Activated CD8-positive, alpha-beta memory T cell treated with anti-CD3 and anti-CD28 coated beads for 24 hours (primary cell): ENCODE measurements around the gene SERPINA6.
"Not testable (repeated sequence)": the region's sequence is repeated elsewhere in the genome, so short reads cannot be mapped to it uniquely, and the experiment has no call there.

Source experiments
- DNase-seq: peaks from one replicate; pipeline ENCODE4 v3.0.0-alpha.2; 2020

Gene SERPINA6

DNA sequence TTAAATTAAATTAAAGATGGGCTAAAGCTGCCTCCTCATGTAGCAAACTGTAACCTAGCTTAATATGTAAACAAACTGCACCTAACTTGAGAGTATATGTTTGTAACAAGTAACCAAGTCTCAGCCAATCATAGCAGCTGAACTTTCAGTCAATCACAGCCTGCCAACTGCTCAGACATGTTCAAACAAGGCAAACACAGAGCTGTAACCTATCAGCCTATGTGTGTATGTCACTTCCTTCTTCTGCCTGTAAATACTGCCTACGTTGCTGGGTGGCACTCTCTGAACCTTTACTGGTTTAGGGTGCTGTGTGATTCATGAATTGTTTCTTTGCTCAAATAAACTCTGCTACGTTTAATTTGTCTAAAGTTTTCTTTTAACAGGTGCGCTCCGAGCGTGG, 2.9 kb downstream of the SERPINA6 start:
- no peak for DNase-seq

DNA sequence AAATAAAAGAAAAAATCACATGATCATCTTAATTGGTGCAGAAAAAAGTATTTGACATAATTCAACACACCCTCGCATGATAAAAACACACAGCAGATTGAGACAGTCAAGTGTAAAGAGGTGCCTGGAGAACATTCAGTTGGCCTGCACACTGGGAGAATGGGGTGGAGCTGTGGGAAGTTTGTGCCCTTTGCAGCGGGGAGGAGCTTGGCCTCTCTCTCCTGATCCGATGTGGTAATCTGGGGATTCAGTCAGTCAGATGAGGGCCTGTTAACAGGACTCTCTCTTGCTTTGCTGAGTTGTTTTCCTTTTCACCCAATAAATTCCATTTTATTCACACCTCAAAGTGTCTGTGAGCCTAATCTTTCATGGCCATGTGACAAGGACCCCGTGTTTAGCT, 5.9 kb downstream of the SERPINA6 start:
- no peak for DNase-seq

DNA sequence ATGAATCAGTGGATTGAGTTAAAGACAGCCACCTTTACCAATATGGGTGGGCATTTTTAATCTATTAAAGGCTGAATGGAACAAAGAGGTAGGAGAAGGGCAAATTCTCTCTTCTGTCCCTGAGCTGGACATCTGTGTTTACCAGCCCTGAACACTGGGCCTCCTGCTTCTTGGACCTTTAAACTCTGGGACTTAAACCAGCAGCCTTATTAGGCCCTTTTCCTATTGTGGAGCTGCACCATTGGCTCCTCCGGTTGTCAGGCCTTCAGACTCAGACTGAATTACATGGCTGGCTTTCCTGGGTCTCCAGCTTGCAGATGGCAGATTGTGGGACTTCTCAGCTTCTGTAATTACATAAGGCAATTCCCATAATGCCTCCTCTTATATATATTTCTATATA, 6.4 kb downstream of the SERPINA6 start:
- no peak for DNase-seq

DNA sequence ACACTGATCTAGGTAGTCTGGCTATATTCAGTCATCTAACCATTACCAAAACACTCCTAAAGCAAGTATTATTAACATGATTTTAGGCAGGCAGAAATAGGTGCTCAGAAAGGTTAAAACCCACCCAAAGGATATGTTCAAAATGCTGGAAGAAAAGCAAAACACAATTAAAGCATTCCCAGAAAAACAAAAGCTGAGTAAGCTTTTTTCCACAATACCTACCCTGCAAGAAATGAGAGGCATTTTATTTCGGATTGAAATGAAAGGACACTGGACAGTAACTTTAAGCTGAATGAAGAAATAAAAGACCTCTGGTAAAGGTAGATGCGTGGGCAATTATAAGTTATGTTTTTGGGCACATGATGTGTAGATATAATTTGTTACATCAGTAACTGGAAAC, 8.2 kb downstream of the SERPINA6 start:
- DNase-seq = no peak

DNA sequence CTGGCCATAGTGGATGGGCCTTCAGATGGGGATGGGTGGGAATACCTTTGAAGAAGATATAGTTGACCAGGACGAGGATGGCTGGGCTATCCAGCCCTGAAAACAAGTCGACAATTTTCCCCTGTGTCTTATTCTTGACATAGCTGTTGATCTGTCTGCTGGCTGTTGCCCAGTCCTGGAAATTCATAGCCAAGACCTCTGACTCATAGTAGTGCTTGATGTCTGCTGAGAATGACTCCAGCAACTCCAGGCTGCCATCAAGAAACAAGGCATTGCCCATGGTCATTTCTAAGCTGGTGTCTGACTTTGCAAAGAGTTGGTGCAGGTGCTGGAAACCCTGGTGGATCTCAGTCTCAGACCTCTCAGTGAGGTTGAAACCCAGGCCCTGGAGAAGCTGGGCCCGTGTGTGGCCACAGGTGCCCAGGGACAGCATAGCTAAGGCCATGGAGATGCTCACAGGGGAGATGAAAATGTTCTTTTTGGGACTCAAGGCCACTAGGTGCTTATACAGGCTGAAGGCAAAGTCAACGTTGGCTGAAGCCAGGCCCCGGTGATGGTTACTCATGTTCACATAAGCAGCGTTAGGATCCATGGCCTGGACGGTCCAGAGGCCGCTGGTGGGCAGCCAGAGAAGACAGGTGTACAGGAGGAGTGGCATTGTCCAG, 9.0 kb downstream of the SERPINA6 start:
- DNase-seq = no peak

DNA sequence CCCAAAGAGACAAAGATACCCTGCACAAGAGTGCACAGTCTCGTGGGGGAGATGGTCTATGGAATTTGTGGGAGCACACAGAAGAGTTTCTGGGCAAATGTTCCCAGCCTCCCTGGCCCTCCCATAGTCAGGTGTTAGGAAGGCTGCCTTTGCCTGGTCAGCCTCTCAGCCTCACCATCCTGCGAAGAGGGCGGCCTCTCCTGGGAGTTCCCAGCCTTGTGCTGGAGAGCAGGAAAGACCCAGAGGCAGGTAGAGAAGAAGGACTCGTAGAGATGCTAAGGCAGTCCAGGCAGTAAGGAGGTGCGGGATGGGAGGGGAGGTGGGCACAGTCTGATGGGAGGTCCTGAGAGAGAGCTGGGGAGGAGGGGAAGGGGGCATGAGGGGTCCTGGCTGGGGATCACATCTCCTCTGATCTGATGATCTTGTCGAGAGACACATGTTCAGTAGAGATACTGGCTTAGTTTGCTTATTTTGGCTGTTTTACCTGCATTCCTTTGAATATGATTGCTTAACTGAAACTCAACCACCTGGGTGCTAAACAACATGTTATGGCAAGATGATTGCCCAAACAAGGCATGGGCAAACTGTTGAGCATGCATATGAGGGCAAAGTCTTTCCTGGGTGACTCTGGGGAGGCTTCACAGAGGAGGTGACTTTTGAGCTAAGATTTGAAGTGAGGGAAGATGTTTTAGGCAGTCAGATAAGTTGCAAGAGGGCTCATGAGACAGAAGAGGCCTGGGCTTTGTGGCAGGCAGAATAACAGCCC, 10.5 kb downstream of the SERPINA6 start:
- no peak for DNase-seq

DNA sequence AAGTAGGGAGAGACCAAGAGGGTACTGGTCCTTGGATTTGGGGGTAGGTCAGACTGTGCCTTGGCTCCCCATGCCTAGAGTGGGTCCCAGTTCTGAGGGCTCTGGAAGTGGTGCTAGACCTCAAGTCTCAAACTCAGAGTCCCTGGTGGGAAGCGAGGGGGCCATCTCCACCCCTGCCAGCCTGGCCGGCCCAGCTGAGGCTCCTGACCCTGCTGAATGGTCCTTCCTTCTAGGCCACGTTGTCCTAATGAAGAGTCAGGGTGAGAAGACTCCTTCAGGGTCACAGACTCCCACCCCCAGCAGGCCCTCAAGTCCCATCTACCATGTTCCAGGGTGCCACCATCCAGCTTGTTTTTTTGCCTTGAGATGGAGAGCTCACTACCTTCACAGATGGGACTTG, 12.9 kb downstream of the SERPINA6 start:
- no peak for DNase-seq

DNA sequence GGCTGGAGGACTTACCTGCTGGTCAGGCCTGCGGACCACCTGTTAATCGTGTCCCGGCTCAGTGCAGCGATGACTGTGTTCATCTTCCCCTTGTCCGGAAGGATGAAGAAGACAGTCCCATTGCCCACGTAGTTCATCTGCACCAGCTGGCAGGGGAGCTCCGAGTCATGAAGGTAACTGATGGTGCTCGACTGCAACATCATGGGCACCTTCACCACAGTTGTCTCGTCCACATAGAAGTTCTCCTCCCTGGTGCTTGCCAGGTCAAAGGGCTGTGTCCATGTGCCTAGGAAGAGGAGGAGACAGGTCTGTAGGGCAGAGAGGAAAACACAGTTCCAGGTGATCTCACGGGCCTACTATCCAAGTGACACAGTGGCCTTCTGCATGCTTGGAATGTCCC, 13.4 kb downstream of the SERPINA6 start:
- no peak for DNase-seq

DNA sequence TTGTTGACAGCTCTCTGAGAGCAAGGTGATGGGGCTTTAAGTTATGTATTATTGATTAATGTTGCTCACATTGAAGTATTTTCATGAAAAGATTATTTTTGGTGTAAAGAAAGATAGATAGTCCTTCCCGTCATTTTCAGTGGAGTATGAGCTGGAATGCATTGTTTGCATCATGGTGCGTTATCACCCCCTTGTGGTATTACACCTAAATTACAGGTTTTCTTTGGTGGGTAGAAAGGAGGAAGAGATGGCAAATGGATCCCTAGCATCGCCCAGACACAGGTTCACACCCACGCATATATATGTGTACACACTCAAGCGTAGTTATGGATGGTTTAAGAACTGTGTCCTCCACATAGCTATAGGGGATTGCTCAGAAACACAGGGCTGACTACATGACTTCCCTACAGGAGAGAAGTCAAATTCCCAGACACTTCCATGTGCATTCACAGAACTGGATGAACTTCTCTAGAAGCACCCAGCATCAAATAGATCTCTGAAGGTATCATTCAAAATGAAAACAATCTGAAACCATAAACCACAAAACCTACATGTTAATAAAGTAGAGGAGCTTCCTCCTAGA, 15.6 kb downstream of the SERPINA6 start:
- no peak for DNase-seq

DNA sequence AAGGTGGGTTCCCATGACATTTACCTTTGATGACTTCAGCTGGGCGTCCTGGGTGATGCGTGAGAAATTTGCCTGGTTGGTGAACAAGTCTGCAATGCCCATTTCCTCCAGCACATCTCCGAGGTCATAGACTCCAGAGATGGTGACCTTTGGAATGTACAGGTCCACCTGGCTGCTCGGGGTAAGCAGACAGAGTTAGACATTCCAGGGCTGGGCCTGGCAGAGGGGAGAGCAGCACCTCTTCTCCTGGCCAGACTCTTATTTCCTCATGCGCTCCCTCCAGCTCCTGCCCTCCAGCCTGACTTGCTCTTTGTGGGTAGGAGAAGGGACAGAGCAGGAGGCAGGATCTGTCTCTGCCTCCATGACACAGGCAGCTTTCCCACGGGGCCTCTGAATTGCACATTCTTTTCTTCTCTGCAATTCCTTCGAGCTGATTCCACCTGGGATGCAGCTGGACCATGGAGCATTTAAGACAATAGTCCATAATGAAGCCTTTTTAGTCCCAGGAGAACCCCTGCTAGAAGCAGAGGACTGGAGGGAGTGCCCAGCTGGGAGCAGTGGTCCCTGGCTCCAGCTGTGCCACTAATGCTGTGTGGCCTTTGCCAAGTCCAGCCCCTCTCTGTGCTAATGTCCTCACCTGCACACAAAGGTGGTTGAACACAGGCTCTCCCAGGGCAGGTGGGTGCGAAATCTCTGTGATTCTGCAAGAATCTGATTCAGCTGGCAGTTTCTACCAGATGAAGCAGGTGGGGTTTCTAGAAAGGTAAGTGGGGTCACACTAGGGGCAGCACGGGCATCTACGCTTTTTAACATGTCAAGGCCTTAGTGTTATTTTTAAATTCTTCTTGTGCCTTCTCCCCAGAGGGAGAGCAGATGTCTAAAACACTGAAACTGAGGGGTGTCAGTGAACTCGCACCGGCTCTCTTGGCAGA, 16.8 kb downstream of the SERPINA6 start:
- no peak for DNase-seq

DNA sequence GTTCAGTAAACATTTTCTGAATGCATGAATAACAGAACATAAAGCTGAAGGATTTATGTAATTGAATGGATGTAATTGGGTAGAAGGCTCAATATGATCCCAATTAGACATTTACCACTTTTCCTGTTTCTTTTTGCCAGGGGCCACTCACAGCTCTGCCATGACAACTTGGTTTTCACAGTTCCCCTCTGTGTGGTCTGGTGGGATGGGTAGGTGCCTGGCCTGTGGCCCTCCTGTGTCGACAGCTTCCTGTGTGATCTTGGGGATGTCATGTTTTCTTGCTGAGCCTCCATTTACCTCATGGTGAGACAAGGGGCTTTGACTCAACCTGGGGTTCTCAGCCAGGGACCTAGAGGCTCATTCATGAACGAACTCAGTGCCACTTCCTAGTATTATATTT, 17.5 kb downstream of the SERPINA6 start:
- no peak for DNase-seq

DNA sequence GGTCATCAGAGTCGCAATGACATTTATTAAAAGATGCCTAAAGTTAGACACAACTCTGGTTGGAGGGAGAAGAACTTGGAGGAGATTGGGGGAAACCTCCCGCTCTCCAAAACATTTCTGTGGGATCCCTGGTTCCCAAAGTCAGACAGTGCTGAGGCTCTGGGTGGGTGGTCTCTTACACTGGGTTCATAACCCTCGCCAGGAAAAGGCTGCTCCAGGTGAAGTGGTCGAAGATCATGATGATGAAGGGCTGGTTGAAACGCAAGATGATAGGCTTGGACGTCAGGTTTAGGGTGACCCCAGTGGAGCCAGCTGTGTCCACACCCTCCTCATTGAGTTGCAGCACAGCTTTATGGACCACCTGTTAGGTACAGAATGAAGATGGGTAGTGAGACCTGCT, 18.9 kb downstream of the SERPINA6 start:
- no peak for DNase-seq

DNA sequence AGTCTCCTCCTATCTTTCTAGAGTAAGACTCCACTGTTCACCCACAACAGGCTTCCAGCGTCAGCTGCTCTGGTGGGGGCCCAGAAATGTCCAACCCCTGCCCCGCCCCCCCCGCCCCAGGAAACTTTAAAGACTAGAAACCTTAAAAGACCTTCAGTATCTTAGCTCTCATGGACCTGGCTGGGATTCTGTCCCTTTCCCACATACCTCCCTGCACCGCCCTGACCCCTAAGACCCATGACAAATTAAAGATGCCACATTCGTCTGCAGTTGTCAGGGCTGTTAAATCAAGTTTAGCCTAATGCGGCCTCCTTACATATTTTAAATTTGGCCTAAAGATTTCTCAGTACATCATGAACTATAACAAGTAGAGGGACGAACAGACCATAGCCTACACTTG, 20.0 kb downstream of the SERPINA6 start:
- no peak for DNase-seq

DNA sequence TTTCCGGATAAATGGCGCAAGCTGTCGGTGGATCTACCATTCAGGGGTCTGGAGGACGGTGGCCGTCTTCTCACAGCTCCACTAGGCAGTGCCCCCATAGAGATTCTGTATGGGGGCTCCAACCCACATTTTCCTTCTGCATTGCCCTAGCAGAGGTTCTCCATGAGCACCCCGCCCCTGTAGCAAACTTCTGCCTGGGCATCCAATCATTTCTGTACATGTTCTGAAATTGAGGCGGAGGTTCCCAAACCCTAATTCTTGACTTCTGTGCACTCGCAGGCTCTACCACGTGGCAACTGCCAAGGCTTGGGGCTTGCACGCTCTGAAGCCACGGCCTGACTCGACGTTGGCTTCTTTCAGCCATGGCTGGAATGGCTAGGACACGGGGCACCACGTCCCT, 25.0 kb downstream of the SERPINA6 start:
- no peak for DNase-seq

DNA sequence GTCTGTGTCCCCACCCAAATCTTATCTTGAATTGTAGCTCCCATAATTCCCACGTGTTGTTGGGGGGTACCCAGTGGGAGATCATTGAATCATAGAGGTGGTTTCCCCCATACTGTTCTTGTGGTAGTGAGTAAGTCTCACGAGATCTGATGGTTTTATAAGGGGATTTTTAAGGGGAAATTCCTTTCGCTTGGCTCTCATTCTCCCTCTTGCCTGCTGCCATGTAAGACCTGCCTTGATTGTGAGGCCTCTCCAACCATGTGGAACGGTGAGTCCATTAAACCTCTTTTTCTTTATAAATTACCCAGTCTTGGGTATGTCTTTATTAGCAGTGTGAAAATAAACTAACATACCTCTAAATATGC, 27.0 kb downstream of the SERPINA6 start:
- not testable (repeated sequence) for DNase-seq

DNA sequence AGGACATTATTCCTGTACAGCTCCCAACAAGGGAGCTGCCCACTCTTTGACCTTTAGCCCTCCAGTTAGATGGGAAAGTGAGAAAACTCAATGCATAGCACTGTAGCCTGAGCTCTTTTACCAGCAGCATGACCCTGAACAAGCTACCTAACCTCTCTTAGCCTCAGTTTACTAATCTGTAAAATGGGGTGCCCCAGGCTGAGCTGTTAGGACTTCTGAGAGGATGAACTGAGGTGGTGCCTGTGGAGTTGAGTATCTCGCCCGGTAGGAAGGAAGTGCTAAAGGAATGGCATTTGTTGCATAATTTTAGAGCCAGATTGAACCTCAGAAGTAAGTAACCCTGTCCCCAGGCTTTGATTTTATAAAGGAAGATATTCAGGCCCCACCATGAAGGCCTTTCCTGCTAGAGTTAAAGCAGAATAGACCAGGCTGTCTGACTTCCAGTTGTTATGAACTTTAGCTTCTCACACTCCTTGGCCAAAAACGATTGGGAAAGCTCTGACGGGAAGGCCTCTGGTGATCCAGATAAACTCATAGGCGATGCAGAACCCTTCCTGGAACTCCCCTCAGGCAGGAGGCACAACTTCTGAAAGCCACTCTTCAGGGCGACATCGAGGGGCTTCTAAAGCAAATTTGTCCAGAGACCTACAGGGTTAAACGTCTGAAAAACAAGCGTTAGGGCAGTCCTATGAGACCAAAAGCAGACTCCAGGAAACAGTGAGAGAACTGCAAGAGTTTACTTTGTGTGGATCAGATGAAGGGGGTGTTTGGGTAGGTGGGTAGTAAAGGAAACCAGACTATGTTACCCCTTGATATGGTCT, 27.6 kb downstream of the SERPINA6 start:
- DNase-seq = no peak

DNA sequence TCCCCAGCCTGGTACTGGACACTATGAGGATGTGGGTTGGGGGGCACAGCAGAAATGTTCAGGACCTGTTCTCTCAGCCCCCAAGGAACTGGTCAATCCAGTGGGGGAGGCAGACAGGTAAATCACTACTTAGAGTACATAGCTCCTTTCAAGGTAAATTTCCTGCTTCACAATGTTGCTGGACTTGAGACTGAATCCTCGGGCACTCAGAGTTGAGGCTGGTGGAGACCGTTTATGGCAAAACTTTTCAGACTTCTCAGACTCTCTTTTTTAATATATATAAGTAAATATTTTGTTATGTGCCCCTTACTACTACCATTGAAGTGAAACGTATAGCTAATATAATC, 29.6 kb downstream of the SERPINA6 start:
- no peak for DNase-seq

DNA sequence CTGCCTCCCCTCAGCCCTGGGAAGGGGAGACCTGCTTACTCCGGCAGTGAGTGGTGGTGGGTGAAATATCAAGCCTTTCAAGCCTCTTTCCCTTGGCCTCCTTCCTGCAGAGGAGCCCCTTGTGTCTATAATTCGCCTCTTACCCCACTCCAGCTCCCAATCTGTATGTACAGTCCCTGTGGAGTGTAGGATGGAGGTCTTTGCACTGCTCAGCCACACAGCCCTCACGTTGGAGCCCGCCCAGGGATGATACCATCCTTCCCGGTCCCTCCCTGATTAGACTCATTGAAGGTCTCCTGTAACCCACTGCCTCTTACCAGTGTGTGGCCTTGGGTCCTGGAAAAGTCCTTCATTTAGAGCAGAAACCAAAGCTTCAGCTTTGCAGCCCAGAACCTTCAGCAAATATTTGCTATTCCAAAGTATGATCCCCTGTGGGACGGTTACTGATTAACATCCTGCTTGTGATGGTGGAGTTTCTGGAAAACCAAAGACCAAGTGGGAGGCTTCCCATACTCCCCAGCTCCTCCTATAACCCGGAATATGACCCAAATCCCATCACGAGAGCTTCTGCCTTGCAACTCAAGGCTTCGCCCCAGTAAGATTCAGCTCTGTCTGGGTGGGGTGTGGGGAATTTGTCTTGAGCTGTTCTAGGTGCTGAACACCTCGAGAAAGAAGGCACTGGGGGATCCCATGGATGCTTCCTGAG, 30.1 kb downstream of the SERPINA6 start, which contains the start of gene SERPINA10:
SERPINA10 (minus strand) TSS at position 397 of the 706 bp plus-strand sequence. CDS start 2,675 bp downstream, outside the sequence.
- DNase-seq = no peak

DNA sequence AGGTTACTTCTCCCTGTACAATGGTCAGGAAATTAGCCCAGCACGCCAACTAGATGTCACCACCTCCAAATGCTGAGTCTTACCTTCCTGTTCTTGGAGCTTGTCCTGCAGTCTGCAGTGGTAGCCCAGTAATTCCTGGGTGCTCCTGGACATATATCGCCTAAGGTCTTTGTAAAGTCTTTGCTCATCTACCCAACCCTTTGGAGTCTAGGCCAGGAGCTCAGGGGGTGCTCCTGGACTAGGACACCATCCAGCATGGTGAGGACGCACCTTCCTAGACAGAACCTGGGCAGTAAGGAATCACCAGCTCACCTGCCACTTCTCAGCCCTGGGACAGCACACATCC, 30.6 kb downstream of the SERPINA6 start:
- no peak for DNase-seq

DNA sequence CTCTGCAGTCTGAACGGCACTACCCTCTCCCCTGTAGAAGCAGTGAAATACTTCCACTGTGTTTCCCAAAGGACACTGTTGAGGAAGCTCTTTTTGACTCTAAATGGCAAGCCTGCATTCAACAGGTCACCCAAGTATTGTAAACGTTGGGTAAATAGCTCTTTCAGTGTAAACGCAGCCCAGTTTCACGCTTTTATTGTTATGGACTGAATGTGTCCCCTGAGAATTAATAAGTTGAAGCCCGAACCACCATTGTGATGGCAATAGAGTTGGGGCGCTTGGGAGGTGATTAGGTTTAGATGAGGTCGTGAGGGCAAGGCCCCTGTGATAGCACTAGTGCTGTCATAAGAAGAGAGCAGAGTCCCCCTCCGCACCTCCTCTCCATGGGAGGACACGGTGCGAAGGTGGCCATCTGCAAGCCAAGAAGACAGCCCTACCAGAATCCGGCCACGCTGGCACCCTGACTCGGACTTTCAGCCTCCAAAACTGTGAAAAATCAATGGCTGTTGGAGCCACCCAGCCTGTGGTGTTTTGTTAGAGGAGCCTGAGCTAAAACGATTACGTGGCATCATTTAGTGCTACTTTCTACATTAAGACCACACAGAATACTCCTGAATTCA, 31.1 kb downstream of the SERPINA6 start:
- no peak for DNase-seq

DNA sequence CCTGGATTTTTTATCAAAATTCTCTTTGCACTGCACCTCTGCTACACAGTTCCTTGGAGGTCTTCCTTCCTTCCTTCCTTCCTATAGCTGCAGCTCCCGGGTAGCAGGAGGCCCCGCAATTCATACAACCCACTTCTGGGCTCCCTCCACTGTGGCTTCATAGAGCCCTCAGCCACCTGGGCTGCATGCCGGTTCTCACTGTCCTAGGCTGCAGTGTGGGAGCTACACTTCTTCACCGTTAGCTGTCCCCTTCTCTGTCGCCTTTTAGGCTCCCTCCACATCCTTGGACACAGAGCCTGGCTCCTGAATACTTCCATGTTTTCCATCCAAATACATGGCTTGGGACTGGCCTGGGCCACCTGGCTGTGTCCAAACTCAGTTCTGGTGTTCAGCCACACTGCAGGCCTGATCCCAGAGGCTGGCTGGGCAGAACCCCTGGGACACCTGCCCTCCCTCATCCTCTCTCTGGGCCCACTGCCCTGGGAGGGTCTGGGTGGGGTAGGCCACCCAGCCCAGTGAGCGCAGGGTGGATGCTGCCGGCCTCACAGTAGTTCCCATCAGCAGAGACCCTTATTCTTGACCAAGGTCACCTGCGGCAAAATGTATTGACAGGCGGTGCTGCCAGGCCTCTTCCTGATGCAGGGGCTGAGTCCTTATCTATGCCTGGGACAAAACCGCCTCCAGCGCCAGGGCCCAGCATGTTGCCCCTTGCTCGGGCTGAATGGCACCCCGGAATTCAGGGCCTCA, 31.8 kb downstream of the SERPINA6 start:
- no peak for DNase-seq
